WTC11 (cell line): ENCODE results near the gene ZNF428. TPM values are rescaled to one million over a fixed set of nuclear protein-coding genes. Genes with fewer than 3 reads are reported as not detected.

Source experiments
- ATAC-seq: fragments of 200-7000 bp; cut with Tn5 transposase; 2 replicates; pipeline ENCODE4 v1.10.0; 2021; ENCODE audit warnings: mild to moderate bottlenecking, moderate library complexity
- CTCF ChIA-PET: fragments of 300-600 bp; sonication (Branson Sonifier 250); formaldehyde crosslinking; loops from one replicate; lab custom pipeline; 2021; ENCODE audit warnings: antibody characterized with exemption; lab: Charles Lee
- POLR2A ChIA-PET: fragments of 350-600 bp; sonication (Branson Sonifier 250); formaldehyde crosslinking; loops from one replicate; lab custom pipeline; 2021; ENCODE audit warnings: antibody characterized with exemption; lab: Charles Lee
- DNase-seq: peaks from one replicate; pipeline ENCODE4 v3.0.0; 2021; ENCODE audit warnings: low spot score
- H3K27ac Mint-ChIP-seq: 2 replicates; pipeline ENCODE4 v1.8.0; 2021; ENCODE audit warnings: mixed read lengths
- H3K27me3 Mint-ChIP-seq: 2 replicates; pipeline ENCODE4 v1.8.0; 2021; ENCODE audit warnings: low read depth, mild to moderate bottlenecking, moderate library complexity, mixed read lengths
- H3K36me3 Mint-ChIP-seq: 2 replicates; pipeline ENCODE4 v1.8.0; 2021; ENCODE audit warnings: mixed read lengths
- H3K4me1 Mint-ChIP-seq: 2 replicates; pipeline ENCODE4 v1.8.0; 2022; ENCODE audit warnings: mixed read lengths
- H3K4me3 Mint-ChIP-seq: 2 replicates; pipeline ENCODE4 v1.8.0; 2021; ENCODE audit warnings: mild to moderate bottlenecking, moderate library complexity, mixed read lengths
- H3K9me3 Mint-ChIP-seq: 2 replicates; pipeline ENCODE4 v1.8.0; 2021; ENCODE audit warnings: mixed read lengths
- ATF1 ChIP-seq: sonication (generic); formaldehyde crosslinking; IDR thresholded peaks from 2 replicates; pipeline ENCODE4 v1.8.1; 2023; ENCODE audit warnings: mild to moderate bottlenecking, moderate library complexity, missing genetic modification reagents
- CREB1 ChIP-seq: sonication (generic); formaldehyde crosslinking; IDR thresholded peaks from 2 replicates; pipeline ENCODE4 v1.8.0; 2023; ENCODE audit warnings: mild to moderate bottlenecking, missing genetic modification reagents
- ELF4 ChIP-seq: sonication (generic); formaldehyde crosslinking; IDR thresholded peaks from 2 replicates; pipeline ENCODE4 v1.8.1; 2022; ENCODE audit warnings: low read depth, mild to moderate bottlenecking, moderate library complexity, missing genetic modification reagents
- EMX1 ChIP-seq: fragments of 250-450 bp; sonication (Bioruptor Pico); IDR thresholded peaks from 2 replicates; pipeline ENCODE4 v1.8.0; 2021; ENCODE audit warnings: mild to moderate bottlenecking
- FOXP1 ChIP-seq: sonication (generic); formaldehyde crosslinking; IDR thresholded peaks from 2 replicates; pipeline ENCODE4 v1.8.0; 2022; ENCODE audit warnings: missing genetic modification reagents, mild to moderate bottlenecking, moderate library complexity, borderline replicate concordance
- GTF2I ChIP-seq: fragments of 250-450 bp; sonication (Bioruptor Pico); conservative IDR thresholded peaks from 2 replicates; pipeline ENCODE4 v1.4.0; 2021; ENCODE audit warnings: mild to moderate bottlenecking
- HMGA2 ChIP-seq: fragments of 250-450 bp; sonication (Bioruptor Pico); IDR thresholded peaks from 2 replicates; pipeline ENCODE4 v1.4.0; 2021; ENCODE audit warnings: mild to moderate bottlenecking, moderate library complexity
- MAX ChIP-seq: sonication (generic); formaldehyde crosslinking; IDR thresholded peaks from 2 replicates; pipeline ENCODE4 v1.8.0; 2022; ENCODE audit warnings: mild to moderate bottlenecking, missing genetic modification reagents
- MXD4 ChIP-seq: fragments of 250-450 bp; sonication (Bioruptor Pico); IDR thresholded peaks from 2 replicates; pipeline ENCODE4 v1.8.0; 2021; ENCODE audit warnings: mild to moderate bottlenecking, moderate library complexity, borderline replicate concordance
- NR2C2 ChIP-seq: sonication (generic); formaldehyde crosslinking; IDR thresholded peaks from 2 replicates; pipeline ENCODE4 v1.8.0; 2022; ENCODE audit warnings: mild to moderate bottlenecking, missing genetic modification reagents
- NR3C1 ChIP-seq: sonication (generic); formaldehyde crosslinking; conservative IDR thresholded peaks from 2 replicates; pipeline ENCODE4 v1.8.1; 2023; ENCODE audit warnings: low read depth, mild to moderate bottlenecking, missing genetic modification reagents
- PRDM15 ChIP-seq: sonication (generic); formaldehyde crosslinking; IDR thresholded peaks from 2 replicates; pipeline ENCODE4 v1.8.0; 2022; ENCODE audit warnings: missing genetic modification reagents
- PRRX2 ChIP-seq: fragments of 250-450 bp; sonication (Bioruptor Pico); IDR thresholded peaks from 2 replicates; pipeline ENCODE4 v1.8.0; 2021; ENCODE audit warnings: mild to moderate bottlenecking
- SP1 ChIP-seq: sonication (generic); formaldehyde crosslinking; conservative IDR thresholded peaks from 2 replicates; pipeline ENCODE4 v1.8.1; 2022; ENCODE audit warnings: missing genetic modification reagents
- STAT6 ChIP-seq: sonication (generic); formaldehyde crosslinking; conservative IDR thresholded peaks from 2 replicates; pipeline ENCODE4 v1.8.1; 2023; ENCODE audit warnings: mild to moderate bottlenecking, low read depth, missing genetic modification reagents, moderate library complexity
- TCF7 ChIP-seq: sonication (generic); formaldehyde crosslinking; IDR thresholded peaks from 2 replicates; pipeline ENCODE4 v1.8.0; 2022; ENCODE audit warnings: mild to moderate bottlenecking, low read depth, missing genetic modification reagents, moderate library complexity
- TEAD1 ChIP-seq: sonication (generic); formaldehyde crosslinking; IDR thresholded peaks from 2 replicates; pipeline ENCODE4 v1.8.0; 2022; ENCODE audit warnings: mild to moderate bottlenecking, missing genetic modification reagents
- ZNF232 ChIP-seq: sonication (generic); formaldehyde crosslinking; IDR thresholded peaks from 2 replicates; pipeline ENCODE4 v1.8.0; 2022; ENCODE audit warnings: mild to moderate bottlenecking, missing genetic modification reagents
- ZNF317 ChIP-seq: sonication (generic); formaldehyde crosslinking; IDR thresholded peaks from 2 replicates; pipeline ENCODE4 v1.8.1; 2023; ENCODE audit warnings: low read depth, mild to moderate bottlenecking, moderate library complexity, missing genetic modification reagents, borderline replicate concordance
- total RNA-seq: library from RNA; stranded (reverse); gene quantifications from 3 replicates; pipeline ENCODE4 v1.2.3, GENCODE V29; 2021
- TF ChIP-seq, protein P1 (sequence below): sonication (generic); formaldehyde crosslinking; IDR thresholded peaks from 2 replicates; pipeline ENCODE4 v1.8.1; 2022; ENCODE audit warnings: low read depth, missing genetic modification reagents, borderline replicate concordance
- TF ChIP-seq, protein P2 (sequence below): sonication (generic); formaldehyde crosslinking; conservative IDR thresholded peaks from 2 replicates; pipeline ENCODE4 v1.8.1; 2022; ENCODE audit warnings: mild to moderate bottlenecking, missing genetic modification reagents
- TF ChIP-seq, protein P3 (sequence below): sonication (generic); formaldehyde crosslinking; IDR thresholded peaks from 2 replicates; pipeline ENCODE4 v1.8.0; 2023; ENCODE audit warnings: missing genetic modification reagents
- TF ChIP-seq, protein P4 (sequence below): sonication (generic); formaldehyde crosslinking; IDR thresholded peaks from 2 replicates; pipeline ENCODE4 v1.8.0; 2022; ENCODE audit warnings: mild to moderate bottlenecking, missing genetic modification reagents

ZNF428 gene
- total RNA-seq, 1 experiment from 2014 or later = 20.1 TPM

DNA sequence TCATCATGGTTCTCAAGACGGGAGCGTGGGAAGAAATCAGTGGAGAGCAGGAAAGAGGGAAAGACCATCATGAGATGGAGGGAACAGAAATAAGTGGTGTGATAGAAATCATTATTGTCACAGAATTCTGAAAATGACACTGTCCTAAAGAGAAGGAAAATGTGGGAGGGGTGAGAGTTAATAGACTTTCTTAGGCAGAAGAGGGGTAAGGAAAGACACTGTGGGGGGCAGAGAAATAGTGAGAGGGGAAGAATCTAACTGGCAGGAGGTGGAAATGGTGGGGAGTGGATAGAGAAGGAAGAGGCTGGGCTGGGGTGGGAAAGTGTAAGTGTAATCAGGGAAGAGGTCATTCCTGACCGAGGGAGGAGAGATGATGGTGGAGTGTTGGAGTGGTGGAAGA is 40.6 kb downstream of the ZNF428 start (continued):
- TF ChIP-seq STAT6 (CRISPR knock-in tag) (no peak), SP1 (CRISPR knock-in tag) (no peak), ZNF232 (CRISPR knock-in tag) (no peak), TCF7 (no peak), ATF1 (no peak), PRDM15 (CRISPR knock-in tag) (no peak), ZNF317 (CRISPR knock-in tag) (no peak), PRRX2 (no peak), HMGA2 (CRISPR knock-in tag) (no peak), EMX1 (CRISPR knock-in tag) (no peak), FOXP1 (CRISPR knock-in tag) (no peak), MXD4 (no peak)
- TF ChIP-seq, protein P1, sequence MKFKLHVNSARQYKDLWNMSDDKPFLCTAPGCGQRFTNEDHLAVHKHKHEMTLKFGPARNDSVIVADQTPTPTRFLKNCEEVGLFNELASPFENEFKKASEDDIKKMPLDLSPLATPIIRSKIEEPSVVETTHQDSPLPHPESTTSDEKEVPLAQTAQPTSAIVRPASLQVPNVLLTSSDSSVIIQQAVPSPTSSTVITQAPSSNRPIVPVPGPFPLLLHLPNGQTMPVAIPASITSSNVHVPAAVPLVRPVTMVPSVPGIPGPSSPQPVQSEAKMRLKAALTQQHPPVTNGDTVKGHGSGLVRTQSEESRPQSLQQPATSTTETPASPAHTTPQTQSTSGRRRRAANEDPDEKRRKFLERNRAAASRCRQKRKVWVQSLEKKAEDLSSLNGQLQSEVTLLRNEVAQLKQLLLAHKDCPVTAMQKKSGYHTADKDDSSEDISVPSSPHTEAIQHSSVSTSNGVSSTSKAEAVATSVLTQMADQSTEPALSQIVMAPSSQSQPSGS (CRISPR knock-in tag) = no peak
- TF ChIP-seq, protein P2, sequence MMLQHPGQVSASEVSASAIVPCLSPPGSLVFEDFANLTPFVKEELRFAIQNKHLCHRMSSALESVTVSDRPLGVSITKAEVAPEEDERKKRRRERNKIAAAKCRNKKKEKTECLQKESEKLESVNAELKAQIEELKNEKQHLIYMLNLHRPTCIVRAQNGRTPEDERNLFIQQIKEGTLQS (CRISPR knock-in tag) = no peak
- TF ChIP-seq, protein P3, sequence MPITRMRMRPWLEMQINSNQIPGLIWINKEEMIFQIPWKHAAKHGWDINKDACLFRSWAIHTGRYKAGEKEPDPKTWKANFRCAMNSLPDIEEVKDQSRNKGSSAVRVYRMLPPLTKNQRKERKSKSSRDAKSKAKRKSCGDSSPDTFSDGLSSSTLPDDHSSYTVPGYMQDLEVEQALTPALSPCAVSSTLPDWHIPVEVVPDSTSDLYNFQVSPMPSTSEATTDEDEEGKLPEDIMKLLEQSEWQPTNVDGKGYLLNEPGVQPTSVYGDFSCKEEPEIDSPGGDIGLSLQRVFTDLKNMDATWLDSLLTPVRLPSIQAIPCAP (CRISPR knock-in tag) = no peak

DNA sequence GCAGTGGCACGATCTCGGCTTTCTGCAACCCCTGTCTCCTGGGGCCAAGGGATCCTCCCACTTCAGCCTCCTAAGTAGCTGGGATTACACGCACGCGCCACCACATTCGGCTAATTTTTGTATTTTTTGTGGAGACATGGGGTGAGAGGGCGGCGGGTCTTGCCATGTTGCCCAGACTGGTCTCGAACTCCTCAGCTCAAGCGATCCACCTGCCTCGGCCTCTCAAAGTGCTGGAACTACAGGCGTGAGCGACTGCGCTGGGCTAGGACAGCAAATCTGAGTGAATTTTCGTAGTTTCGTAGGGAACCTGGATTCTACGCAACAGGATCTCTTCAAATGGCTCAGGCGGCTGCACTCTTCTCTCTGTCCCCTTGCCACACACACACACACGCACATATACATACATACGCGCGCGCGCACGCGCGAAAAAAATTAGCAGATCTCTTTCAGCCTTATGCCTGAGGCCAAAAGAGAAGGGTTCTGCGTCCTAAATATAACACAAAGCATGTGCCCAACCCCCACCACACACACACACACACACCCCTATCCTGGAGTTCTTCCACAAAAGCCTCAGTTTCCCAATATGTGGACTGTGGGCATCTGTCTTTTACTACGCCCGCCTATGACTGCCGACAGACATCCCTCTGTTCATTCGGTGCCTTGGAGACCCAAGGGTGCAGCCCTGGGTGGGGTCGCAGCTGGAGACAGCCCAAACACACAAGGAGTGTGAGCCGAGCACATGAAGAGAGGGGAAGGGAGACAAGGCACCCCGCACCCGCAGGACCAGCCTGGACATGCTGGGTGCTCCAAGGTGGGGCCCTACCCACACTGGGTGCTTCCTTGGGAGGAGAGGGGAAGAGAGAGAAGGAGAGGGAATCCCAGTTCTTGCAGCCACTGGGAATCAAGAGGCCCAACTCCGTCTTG is 43.2 kb downstream of the ZNF428 start:
- Mint-ChIP-seq H3K4me1 (peaks cover 36% of the 10 kb centered on the region), H3K4me3 (peak overlapping the region; percentile 96), H3K27ac (peak overlapping the region; percentile 80), H3K36me3 (no peaks in the 10 kb centered on the region; the same call in 1 of the 2 replicates), H3K9me3 (no peaks in the 10 kb centered on the region), H3K27me3 (no peaks in the 10 kb centered on the region; the same call in none of the 2 replicates)
- DNase-seq (no peak), ATAC-seq (no peak; the same call in 1 of the 2 replicates)
- ChIA-PET POLR2A (no interaction called here), CTCF (interaction anchor here (0.8 to 2.8 kb wide), 5 partner anchors 19 to 92 kb away, joined by 3 to 17 read pairs (median 3); partner anchors contain the start of genes IRGQ and ZNF576)
- TF ChIP-seq NR2C2 (CRISPR knock-in tag) = no peak
- TF ChIP-seq MAX (CRISPR knock-in tag) = no peak
- TF ChIP-seq CREB1 (CRISPR knock-in tag) = no peak
- TF ChIP-seq GTF2I (CRISPR knock-in tag) = no peak
- no peak for TF ChIP-seq ELF4 (CRISPR knock-in tag)
- TF ChIP-seq TEAD1 (CRISPR knock-in tag) = no peak
- TF ChIP-seq, protein P4, sequence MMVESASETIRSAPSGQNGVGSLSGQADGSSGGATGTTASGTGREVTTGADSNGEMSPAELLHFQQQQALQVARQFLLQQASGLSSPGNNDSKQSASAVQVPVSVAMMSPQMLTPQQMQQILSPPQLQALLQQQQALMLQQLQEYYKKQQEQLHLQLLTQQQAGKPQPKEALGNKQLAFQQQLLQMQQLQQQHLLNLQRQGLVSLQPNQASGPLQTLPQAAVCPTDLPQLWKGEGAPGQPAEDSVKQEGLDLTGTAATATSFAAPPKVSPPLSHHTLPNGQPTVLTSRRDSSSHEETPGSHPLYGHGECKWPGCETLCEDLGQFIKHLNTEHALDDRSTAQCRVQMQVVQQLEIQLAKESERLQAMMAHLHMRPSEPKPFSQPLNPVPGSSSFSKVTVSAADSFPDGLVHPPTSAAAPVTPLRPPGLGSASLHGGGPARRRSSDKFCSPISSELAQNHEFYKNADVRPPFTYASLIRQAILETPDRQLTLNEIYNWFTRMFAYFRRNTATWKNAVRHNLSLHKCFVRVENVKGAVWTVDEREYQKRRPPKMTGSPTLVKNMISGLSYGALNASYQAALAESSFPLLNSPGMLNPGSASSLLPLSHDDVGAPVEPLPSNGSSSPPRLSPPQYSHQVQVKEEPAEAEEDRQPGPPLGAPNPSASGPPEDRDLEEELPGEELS (CRISPR knock-in tag) = no peak
- TF ChIP-seq NR3C1 (CRISPR knock-in tag) = no peak
